ENCODE results near the gene TAF6L. TPM values are rescaled to one million over a fixed set of nuclear protein-coding genes. Genes with fewer than 3 reads are reported as not detected.
"Not testable (repeated sequence)": the region's sequence is repeated elsewhere in the genome, so short reads cannot be mapped to it uniquely, and the experiment has no call there.

Gene TAF6L
- total RNA-seq: 10 to 100 TPM; 16.7 to 32.2 TPM

- Mint-ChIP-seq H3K36me3 (peaks cover 4 to 11% of the 10 kb centered on the region in 2 donors), H3K9me3 (no peaks in the 10 kb centered on the region), H3K27ac (peak within 1 kb of the TSS; percentile 87 to 92)
- DNase-seq (ENCODE audit: low spot score in 2 of 2): peak; percentile 94 to 98
- ATAC-seq: peak; percentile 92 to 94
These were observed at the start of gene TAF6L for GRCh38 chr11:62771144-62772021. Gene TAF6L, plus strand, starts transcription at chr11:62771396. Its CDS starts 4,388 bp downstream, at chr11:62775784.

DNA sequence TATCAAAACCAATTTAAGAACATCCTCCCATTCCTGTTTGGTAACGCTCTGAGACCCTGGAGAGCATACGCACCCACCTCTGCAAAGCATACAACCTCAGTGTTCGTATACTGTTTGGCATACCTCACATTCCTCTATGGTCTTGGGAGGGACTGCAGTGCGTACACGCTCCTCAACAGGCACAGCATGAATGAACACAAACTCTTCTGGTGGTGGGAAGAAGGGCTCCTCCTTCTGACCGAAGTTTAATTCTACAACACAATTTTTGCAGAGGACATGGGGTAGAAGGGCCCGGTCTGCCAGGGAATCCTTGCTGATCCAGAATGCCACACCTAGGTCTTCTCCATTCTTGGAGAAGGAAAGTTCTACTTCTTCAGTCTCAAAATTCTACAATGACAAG lies 49.2 kb upstream of the TAF6L start:
- Mint-ChIP-seq H3K9me3 (no peaks in the 10 kb centered on the region), H3K36me3 (peaks cover 68 to 85% of the 10 kb centered on the region in 2 donors), H3K27ac (peak overlapping the region; percentile 35 to 74)
- DNase-seq (ENCODE audit: low spot score in 2 of 2) (no peak), ATAC-seq (no peak)

GRCh38 chr11:62724171-62724570 lies 47.0 kb upstream of the TAF6L start:
- Mint-ChIP-seq H3K9me3 (no peaks in the 10 kb centered on the region), H3K27ac (peak overlapping the region; percentile 51 to 81), H3K36me3 (peaks cover 72 to 81% of the 10 kb centered on the region in 2 donors)
- DNase-seq (ENCODE audit: low spot score in 2 of 2) (no peak), ATAC-seq (no peak)

DNA sequence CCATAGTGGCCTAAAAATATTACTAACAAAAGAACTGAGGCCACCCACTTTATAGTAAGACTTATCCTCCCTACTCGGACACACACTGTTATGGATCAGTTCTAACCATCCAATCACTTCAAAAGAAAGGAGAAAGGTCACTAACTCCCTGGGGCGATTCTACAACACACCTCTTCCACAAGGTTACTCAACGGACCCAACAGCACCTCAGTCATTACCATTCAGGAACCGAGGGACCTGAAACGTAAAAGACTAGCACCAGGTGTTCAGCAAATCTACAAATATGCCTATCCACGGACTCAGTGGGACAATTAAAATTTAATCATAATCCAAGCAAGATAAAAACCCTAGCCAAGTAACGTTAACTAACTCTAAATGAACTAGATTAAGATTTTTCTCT lies 45.5 kb upstream of the TAF6L start:
- no peaks in the 10 kb centered on the region for H3K9me3 Mint-ChIP-seq
- H3K36me3 Mint-ChIP-seq: peaks cover 67 to 69% of the 10 kb centered on the region in 2 donors
- peak overlapping the region; percentile 93 to 96 for H3K27ac Mint-ChIP-seq
- ATAC-seq (no peak), DNase-seq (ENCODE audit: low spot score in 2 of 2) (no peak)

GRCh38 chr11:62726156-62726914 lies 44.9 kb upstream of the TAF6L start:
- no peaks in the 10 kb centered on the region for H3K9me3 Mint-ChIP-seq
- DNase-seq (ENCODE audit: low spot score in 2 of 2): peak in 1 of 2 donors; percentile 57
- ATAC-seq: no peak
- peak overlapping the region; percentile 93 to 96 for H3K27ac Mint-ChIP-seq
- peaks cover 61 to 65% of the 10 kb centered on the region in 2 donors for H3K36me3 Mint-ChIP-seq

DNA sequence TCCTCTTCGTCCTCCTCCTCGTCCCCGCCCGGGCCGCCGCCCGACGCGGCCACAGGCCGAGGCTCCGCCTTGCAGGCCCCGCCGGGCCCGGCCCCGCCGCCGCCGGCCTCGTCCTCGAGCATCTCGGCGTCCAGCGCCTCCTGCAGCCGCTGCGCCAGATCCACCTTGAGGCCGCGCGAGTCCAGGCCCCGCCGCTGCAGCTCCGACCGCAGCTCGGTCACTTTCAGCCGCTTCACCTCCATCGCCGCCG lies 44.4 kb upstream of the TAF6L start:
- Mint-ChIP-seq H3K36me3 (peaks cover 56 to 62% of the 10 kb centered on the region in 2 donors), H3K9me3 (no peaks in the 10 kb centered on the region), H3K27ac (peak overlapping the region; percentile 93 to 99)
- ATAC-seq (no peak), DNase-seq (ENCODE audit: low spot score in 2 of 2) (no peak)

- Mint-ChIP-seq H3K9me3 (no peaks in the 10 kb centered on the region), H3K27ac (peak within 1 kb of the TSS; percentile 93 to 99), H3K36me3 (peaks cover 51 to 58% of the 10 kb centered on the region in 2 donors)
- peak; percentile 97 to 99 for DNase-seq (ENCODE audit: low spot score in 2 of 2)
- peak; percentile 85 to 89 for ATAC-seq
These were observed 43.9 kb upstream of the TAF6L start, which contains the start of gene HNRNPUL2 for GRCh38 chr11:62727165-62727871. Gene HNRNPUL2, minus strand, starts transcription at chr11:62727457. Its CDS starts 301 bp downstream, at chr11:62727156.

DNA sequence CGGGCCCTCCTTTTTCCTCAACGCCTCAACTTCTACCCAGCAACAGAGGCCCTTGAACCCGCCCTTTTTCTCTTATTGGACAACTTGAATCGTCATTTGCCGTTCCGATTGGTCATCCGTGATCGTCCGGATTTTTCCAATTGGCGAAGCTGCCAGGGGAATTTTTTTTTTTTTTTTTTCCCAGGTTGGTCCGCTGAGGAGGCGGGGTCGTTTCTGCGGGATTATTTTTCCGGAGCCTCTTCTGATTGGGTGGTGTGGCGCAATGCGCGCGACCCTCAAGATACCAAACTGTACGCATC lies 43.4 kb upstream of the TAF6L start:
- Mint-ChIP-seq H3K27ac (peak overlapping the region; percentile 93 to 99), H3K9me3 (no peaks in the 10 kb centered on the region), H3K36me3 (peaks cover 46 to 53% of the 10 kb centered on the region in 2 donors)
- peak; percentile 67 to 70 for ATAC-seq
- DNase-seq (ENCODE audit: low spot score in 2 of 2): peak; percentile 77 to 89

GRCh38 chr11:62728171-62728988 lies 42.8 kb upstream of the TAF6L start, which contains the start of gene TTC9C:
Gene TTC9C, plus strand, starts transcription at chr11:62728486. Its CDS starts 363 bp downstream, at chr11:62728849.
- H3K27ac Mint-ChIP-seq: peak within 1 kb of the TSS; percentile 93 to 99
- ATAC-seq (peak; percentile 39 to 48), DNase-seq (ENCODE audit: low spot score in 2 of 2) (peak; percentile 68 to 79)
- no peaks in the 10 kb centered on the region for H3K9me3 Mint-ChIP-seq
- peaks cover 45 to 51% of the 10 kb centered on the region in 2 donors for H3K36me3 Mint-ChIP-seq

DNA sequence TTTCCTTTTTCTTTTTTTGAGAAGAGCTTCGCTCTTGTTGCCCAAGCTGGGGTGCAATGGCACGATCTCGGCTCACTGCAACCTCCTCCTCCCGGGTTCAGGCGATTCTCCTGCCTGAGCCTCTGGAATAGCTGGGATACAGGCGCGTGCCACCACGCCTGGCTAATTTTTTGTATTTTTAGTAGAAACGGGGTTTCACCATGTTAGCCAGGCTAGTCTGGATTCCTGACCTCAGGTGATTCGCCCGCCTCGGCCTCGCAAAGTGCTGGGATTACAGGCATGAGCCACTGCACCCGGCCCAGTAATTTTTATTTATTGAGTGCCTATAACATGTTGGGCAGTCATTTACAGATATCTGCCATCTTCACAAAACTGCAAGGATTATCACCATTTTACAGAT lies 41.1 kb upstream of the TAF6L start:
- not testable (repeated sequence) for ATAC-seq, H3K9me3 Mint-ChIP-seq
- Mint-ChIP-seq H3K27ac (peak overlapping the region in 1 of 2 donors; percentile 93), H3K36me3 (peaks cover 31 to 38% of the 10 kb centered on the region in 2 donors)
- peak in 1 of 2 donors; percentile 47 for DNase-seq (ENCODE audit: low spot score in 2 of 2)

DNA sequence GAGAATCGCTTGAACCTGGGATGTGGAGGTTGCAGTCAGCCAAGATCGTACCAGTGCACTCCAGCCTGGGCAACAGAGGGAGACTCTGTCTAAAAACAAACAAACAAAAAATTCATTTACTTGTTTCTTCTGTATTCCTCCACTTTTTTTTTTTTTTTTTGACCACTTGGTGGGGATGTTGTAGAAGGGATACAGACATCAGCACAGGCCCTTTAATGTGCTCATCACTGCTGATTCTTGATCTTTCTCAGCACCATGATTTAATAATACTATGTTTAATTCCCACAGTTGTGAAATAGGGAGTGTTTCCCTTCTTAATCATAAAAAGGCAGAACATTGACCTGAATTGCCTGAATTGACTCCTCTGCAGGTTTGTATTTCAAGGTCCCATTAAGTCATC lies 38.4 kb upstream of the TAF6L start:
- no peak for ATAC-seq
- DNase-seq (ENCODE audit: low spot score in 2 of 2): no peak
- Mint-ChIP-seq H3K9me3 (no peaks in the 10 kb centered on the region), H3K36me3 (peaks cover 17 to 22% of the 10 kb centered on the region in 2 donors), H3K27ac (peak overlapping the region in 1 of 2 donors; percentile 84)

DNA sequence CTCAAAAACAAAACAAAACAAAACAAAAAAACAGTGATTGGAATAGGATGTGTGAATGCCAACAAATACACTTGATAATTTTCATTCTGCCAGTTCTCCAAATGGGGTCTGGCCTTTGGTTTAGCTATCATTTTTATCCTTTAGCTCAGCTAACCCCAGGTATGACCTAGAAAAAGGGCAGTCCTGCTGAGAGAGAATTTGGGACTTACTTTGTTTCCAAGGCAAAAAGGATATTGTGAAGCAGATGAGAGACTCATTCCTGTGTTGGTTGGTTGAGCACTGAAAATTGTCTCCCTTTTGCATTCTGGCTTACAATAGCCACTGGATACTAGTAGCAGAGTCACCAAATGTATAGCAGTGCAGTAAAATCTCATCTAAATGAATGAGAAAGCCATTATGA lies 34.0 kb upstream of the TAF6L start:
- H3K36me3 Mint-ChIP-seq: peaks cover 0 to 10% of the 10 kb centered on the region in 2 donors

GRCh38 chr11:62747475-62748160 lies 23.6 kb upstream of the TAF6L start:
- no peaks in the 10 kb centered on the region for H3K9me3 Mint-ChIP-seq
- no peak overlapping the region for H3K27ac Mint-ChIP-seq
- no peaks in the 10 kb centered on the region for H3K36me3 Mint-ChIP-seq
- ATAC-seq (no peak), DNase-seq (ENCODE audit: low spot score in 2 of 2) (no peak)

More for the DNA sequence above, 34.0 kb upstream of the TAF6L start:
- H3K27ac Mint-ChIP-seq: no peak overlapping the region
- DNase-seq (ENCODE audit: low spot score in 2 of 2) (no peak), ATAC-seq (no peak)
- no peaks in the 10 kb centered on the region for H3K9me3 Mint-ChIP-seq

DNA sequence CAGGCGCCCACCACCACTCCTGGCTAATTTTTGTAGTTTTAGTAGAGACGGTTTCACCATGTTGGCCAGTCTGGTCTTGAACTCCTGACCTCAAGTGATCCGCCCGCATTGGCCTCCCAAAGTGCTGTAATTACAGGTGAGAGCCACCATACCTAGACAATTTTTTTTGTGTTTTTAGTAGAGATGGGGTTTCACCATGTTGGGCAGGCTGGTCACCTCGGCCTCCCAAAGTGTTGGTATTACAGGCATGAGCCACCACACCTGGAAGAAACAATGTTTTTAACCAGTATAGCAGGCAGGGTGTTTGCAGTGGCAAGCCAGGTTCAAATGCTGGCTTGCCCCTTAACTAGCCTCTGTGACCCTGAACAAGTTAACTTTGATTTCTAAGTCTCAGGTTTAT lies 21.3 kb upstream of the TAF6L start:
- H3K27ac Mint-ChIP-seq: peak overlapping the region in 1 of 2 donors; percentile 60
- H3K9me3 Mint-ChIP-seq; DNase-seq (ENCODE audit: low spot score in 2 of 2); H3K36me3 Mint-ChIP-seq; ATAC-seq: not testable (repeated sequence)

DNA sequence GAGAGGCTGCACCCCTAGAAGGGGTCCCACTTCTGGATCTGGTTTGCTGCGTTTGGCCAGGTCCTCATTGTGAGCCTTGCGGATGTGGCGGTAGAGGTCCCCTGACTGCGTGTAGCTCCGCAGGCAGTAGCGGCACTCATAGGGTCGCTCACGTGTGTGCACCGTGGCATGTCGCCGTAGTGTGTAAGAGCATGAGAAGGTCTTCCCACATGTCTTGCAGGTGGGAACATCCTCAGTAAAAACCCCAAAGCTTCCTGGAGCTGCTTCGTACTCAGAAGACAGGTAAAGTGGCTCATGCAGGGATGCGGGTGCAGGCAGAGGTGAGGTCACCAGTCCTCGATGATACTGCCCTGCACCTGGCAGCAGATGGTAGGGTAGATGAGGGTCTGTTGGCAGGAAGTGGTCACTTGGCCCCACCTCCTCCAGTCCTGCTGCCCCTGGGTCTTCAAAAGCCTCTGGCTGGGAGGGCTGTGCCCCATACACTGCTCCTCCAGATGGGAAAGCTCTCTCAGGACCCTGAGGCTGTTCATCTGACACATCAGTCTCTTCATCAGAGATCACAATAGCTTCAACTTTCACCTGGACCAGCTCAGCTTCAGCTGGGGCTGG lies 18.9 kb upstream of the TAF6L start:
- Mint-ChIP-seq H3K9me3 (no peaks in the 10 kb centered on the region), H3K27ac (peak overlapping the region in 1 of 2 donors; percentile 60)

More for the DNA sequence above, 18.9 kb upstream of the TAF6L start:
- H3K36me3 Mint-ChIP-seq: no peaks in the 10 kb centered on the region
- DNase-seq (ENCODE audit: low spot score in 2 of 2) (no peak), ATAC-seq (no peak)
